ENCODE measurements around the gene KLHL11. TPM values are rescaled to one million over a fixed set of nuclear protein-coding genes. Genes with fewer than 3 reads are reported as not detected.

The KLHL11 gene
- total and polyA plus RNA-seq, 9 donors: 2.7 to 30.5 (median 19.4) TPM

- Histone ChIP-seq H3K27ac (no peak overlapping the region), H3K36me3 (no peaks in the 10 kb centered on the region), H3K27me3 (no peaks in the 10 kb centered on the region), H3K4me1 (ENCODE audit: insufficient read depth) (no peaks in the 10 kb centered on the region), H3K4me3 (no peak overlapping the region), H3K9me3 (no peaks in the 10 kb centered on the region)
- TF ChIP-seq POLR2A (IDR thresholded peaks at IDR 0.05): no peak
- TF ChIP-seq CTCF (IDR thresholded peaks at IDR 0.05): no peak
- no peak for TF ChIP-seq EP300 (IDR thresholded peaks at IDR 0.05)
- DNase-seq: no peak
- intact Hi-C loops (cut with DNase I): no loop called here
- WGBS, 3 donors: 66 to 78% (median 66%) methylated on average over 12 of the region's 12 CpGs
Observed at GRCh38 chr17:41822216-41823140, 42.7 kb downstream of the KLHL11 start.

DNA sequence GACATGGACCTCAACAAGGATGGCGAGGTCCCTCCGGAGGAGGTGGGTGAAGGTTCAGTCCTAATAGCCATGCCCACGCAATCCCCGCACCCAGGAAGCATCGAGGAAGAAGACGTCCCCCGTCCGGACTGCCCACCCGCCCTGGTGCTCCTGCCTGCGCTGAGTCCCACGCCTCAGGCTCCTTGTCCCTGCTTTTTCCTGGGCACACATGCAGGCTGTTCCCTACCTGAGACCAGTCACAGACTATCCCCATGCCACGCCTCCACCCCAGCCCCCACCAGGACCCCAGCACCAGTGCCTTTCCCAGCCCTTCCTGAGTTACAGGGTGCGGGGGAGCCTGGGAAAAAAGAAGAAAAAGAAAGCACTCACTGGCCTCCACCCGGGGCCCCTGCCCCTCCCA lies 43.4 kb downstream of the KLHL11 start:
- H3K9me3 ChIP-seq: no peaks in the 10 kb centered on the region
- no peak overlapping the region for H3K27ac ChIP-seq
- WGBS, 3 donors: 81 to 84% (median 82%) methylated on average over 14 of the region's 14 CpGs
- no peak for DNase-seq
- no peak overlapping the region for H3K4me3 ChIP-seq
- no peaks in the 10 kb centered on the region for H3K36me3 ChIP-seq
- no peaks in the 10 kb centered on the region for H3K27me3 ChIP-seq
- TF ChIP-seq POLR2A (IDR thresholded peaks at IDR 0.05): no peak
- no peak for TF ChIP-seq EP300 (IDR thresholded peaks at IDR 0.05)
- TF ChIP-seq CTCF (IDR thresholded peaks at IDR 0.05): no peak
- intact Hi-C loops (cut with DNase I): no loop called here
- no peaks in the 10 kb centered on the region for H3K4me1 ChIP-seq (ENCODE audit: insufficient read depth)

DNA sequence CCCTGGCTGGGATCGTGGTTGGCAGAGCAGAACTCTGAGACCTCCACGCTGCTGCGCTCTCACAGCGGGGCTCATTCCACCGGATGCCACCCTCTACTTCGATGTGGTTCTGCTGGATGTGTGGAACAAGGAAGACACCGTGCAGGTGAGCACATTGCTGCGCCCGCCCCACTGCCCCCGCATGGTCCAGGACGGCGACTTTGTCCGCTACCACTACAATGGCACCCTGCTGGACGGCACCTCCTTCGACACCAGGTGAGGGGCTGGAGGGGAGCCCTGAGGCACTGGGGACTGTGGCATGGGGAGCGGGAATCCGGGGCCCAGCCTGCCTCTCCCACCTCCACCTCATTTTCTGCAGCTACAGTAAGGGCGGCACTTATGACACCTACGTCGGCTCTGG lies 47.2 kb downstream of the KLHL11 start:
- Histone ChIP-seq H3K27me3 (no peaks in the 10 kb centered on the region), H3K4me3 (no peak overlapping the region), H3K9me3 (no peaks in the 10 kb centered on the region), H3K4me1 (ENCODE audit: insufficient read depth) (no peaks in the 10 kb centered on the region), H3K27ac (no peak overlapping the region), H3K36me3 (no peaks in the 10 kb centered on the region)
- DNase-seq: no peak
- intact Hi-C loops (cut with DNase I): no loop called here
- WGBS, 3 donors: 94 to 95% (median 95%) methylated on average over 20 of the region's 20 CpGs
- TF ChIP-seq EP300 (IDR thresholded peaks at IDR 0.05) (no peak), POLR2A (IDR thresholded peaks at IDR 0.05) (no peak), CTCF (IDR thresholded peaks at IDR 0.05) (no peak)

DNA sequence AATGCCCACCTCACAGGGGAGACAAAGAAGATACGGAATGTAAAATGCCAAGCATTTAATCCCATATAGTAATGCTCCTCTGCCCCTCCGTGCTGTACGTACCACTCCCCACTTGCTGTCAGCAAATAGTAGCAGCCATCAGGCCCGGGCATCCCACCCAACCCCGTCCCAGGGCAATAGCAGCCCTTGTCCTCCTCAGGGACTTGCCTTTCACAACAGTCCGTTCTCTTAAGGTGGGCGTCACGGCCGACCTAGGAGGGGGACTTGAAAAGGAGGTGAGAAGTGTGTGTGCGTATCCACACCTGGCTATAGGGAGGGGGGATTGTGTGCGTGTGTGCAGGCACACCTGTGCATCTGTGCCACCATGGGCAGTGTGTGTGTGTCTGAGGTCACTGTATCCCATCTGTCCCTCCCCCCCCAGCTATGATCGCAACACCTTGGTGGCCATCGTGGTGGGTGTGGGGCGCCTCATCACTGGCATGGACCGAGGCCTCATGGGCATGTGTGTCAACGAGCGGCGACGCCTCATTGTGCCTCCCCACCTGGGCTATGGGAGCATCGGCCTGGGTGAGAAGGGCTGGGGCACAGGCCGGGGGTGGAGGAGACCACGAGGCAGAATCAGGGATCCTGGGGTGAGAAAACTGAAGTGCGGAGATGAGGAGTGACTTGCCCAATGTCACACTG lies 48.4 kb downstream of the KLHL11 start:
- no peak for DNase-seq
- intact Hi-C loops (cut with DNase I): no loop called here
- Histone ChIP-seq H3K9me3 (no peaks in the 10 kb centered on the region), H3K27ac (no peak overlapping the region), H3K27me3 (no peaks in the 10 kb centered on the region), H3K36me3 (no peaks in the 10 kb centered on the region), H3K4me1 (ENCODE audit: insufficient read depth) (no peaks in the 10 kb centered on the region), H3K4me3 (no peak overlapping the region)
- 90 to 94% (median 92%) methylated on average over 23 of the region's 23 CpGs for WGBS, 3 donors
- TF ChIP-seq POLR2A (IDR thresholded peaks at IDR 0.05) (no peak), CTCF (IDR thresholded peaks at IDR 0.05) (no peak), EP300 (IDR thresholded peaks at IDR 0.05) (no peak)
